Vagina (tissue), 2 donors: Measurements from ENCODE around the gene KCNJ10.

Experiments used
- CTCF ChIP-seq, 3 experiments: fragments of 450-650 bp in 2 of 3; fragments of 200-600 bp in 1 of 3; sonication (generic) in 1 of 3; IDR thresholded peaks; one replicate each; pipeline ENCODE4 v1.5.1; 2017 to 2019; ENCODE audit warnings: antibody characterized with exemption in 3 of 3, mild to moderate bottlenecking in 2 of 3, moderate library complexity in 2 of 3
- POLR2A ChIP-seq, 2 donors: fragments of 450-650 bp; IDR thresholded peaks; one replicate each; pipeline ENCODE4 v1.6.1; 2017; ENCODE audit warnings: antibody characterized with exemption in 2 of 2, mild to moderate bottlenecking in 2 of 2, moderate library complexity in 2 of 2
- POLR2AphosphoS5 ChIP-seq, 2 donors: sonication (generic); formaldehyde crosslinking; IDR thresholded peaks; one replicate each; pipeline ENCODE4 v1.9.0; 2017; ENCODE audit warnings: antibody characterized with exemption in 2 of 2, mild to moderate bottlenecking in 2 of 2, low read depth in 1 of 2; ENCODE audit not compliant: insufficient read depth in 1 of 2

GRCh38 chr1:160062230-160062532, 7.8 kb downstream of the KCNJ10 start:
- TF ChIP-seq CTCF (IDR thresholded peaks at IDR 0.05) (no peak), POLR2A (IDR thresholded peaks at IDR 0.05) (no peak), POLR2AphosphoS5 (IDR thresholded peaks at IDR 0.05; ENCODE audit: insufficient read depth in 1 of 2, low read depth in 1 of 2) (no peak)
